HUES48 (cell line): Measurements from ENCODE around the gene KCNQ2.

ENCODE experiments used
- H3K27ac ChIP-seq: one replicate; pipeline ENCODE4 v1.7.0; 2013; ENCODE audit warnings: low read depth, low read length, inconsistent platforms
- H3K27me3 ChIP-seq: 2 replicates; pipeline ENCODE4 v1.6.1; 2013; ENCODE audit warnings: mild to moderate bottlenecking, low read length; ENCODE audit not compliant: control insufficient read depth, insufficient read depth
- H3K36me3 ChIP-seq: 2 replicates; pipeline ENCODE4 v1.6.1; 2013; ENCODE audit warnings: low read length; ENCODE audit not compliant: control insufficient read depth, insufficient read depth
- H3K4me1 ChIP-seq: 2 replicates; pipeline ENCODE4 v1.6.1; 2013; ENCODE audit warnings: mild to moderate bottlenecking, low read length; ENCODE audit not compliant: control insufficient read depth, insufficient read depth
- H3K4me3 ChIP-seq: 2 replicates; pipeline ENCODE4 v1.5.1; 2013; ENCODE audit warnings: mild to moderate bottlenecking, low read depth, low read length
- H3K9ac ChIP-seq: 2 replicates; pipeline ENCODE4 v1.6.1; 2013; ENCODE audit warnings: mild to moderate bottlenecking, low read depth, low read length, moderate library complexity
- H3K9me3 ChIP-seq: 2 replicates; pipeline ENCODE4 v1.6.1; 2013; ENCODE audit warnings: low read length; ENCODE audit not compliant: control insufficient read depth, insufficient read depth

The KCNQ2 gene

DNA sequence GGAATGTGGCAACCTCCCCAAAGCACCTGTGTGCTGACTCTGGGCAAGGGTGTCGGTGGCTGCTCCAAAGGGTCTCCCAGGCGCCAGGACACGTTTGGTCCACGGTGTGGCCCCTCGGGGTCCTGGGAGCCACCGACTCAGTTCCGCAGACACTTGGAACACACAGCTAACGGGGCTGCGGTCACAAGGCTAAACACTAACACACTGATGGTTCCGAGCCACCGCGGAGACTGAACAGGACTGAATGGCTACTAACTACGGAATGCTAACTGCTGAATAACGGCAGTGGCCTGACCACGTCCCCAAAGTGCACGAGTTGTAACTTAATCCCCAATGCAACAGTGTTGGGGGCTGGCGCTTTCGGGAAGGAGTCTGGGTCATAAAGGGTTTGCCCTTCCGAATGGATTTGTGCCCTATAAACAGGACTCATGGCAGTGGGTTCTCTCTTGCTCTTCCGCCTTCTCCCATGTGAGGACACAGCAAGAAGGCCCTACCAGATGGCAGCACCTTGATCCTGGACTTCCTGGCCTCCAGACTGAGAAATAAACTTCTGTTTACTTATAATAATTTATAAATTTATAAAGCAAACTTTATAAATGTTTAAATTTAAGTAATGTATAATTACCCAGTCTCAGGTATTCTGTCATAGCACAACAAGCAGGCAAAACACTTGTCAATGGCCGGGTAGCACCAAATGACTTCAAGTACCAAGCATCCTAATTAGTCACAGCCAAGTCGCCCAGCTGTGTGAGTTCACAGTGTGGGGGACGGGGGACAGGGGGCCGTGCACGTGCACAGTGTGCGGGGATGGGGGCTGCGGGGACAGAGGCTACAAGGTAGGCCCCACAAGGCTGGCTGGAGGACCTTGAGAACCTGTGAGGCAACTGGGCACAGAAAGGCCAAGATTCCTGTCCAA is 28.7 kb upstream of the KCNQ2 start:
- no peaks in the 10 kb centered on the region for H3K36me3 ChIP-seq
- peaks cover 17% of the 10 kb centered on the region; the same call in 1 of the 2 replicates for H3K4me1 ChIP-seq
- H3K27me3 ChIP-seq = peaks cover 40% of the 10 kb centered on the region
- no peak overlapping the region for H3K27ac ChIP-seq
- no peaks in the 10 kb centered on the region for H3K9me3 ChIP-seq
- H3K9ac ChIP-seq = no peak overlapping the region
- H3K4me3 ChIP-seq = no peak overlapping the region

- Histone ChIP-seq H3K36me3 (no peaks in the 10 kb centered on the region), H3K27me3 (peaks cover 40% of the 10 kb centered on the region), H3K9ac (no peak overlapping the region), H3K4me3 (no peak overlapping the region), H3K9me3 (no peaks in the 10 kb centered on the region), H3K4me1 (peaks cover 17% of the 10 kb centered on the region; the same call in 1 of the 2 replicates), H3K27ac (no peak overlapping the region)
These were observed 27.9 kb upstream of the KCNQ2 start for GRCh38 chr20:63500151-63500901.

GRCh38 chr20:63499338-63499969 is 27.0 kb upstream of the KCNQ2 start:
- Histone ChIP-seq H3K9ac (no peak overlapping the region), H3K27me3 (peaks cover 40% of the 10 kb centered on the region), H3K27ac (no peak overlapping the region), H3K4me1 (peaks cover 17% of the 10 kb centered on the region; the same call in 1 of the 2 replicates), H3K36me3 (0 out of 2 replicates have a peak, but pooled peaks cover 3% of the 10 kb centered on the region), H3K4me3 (peak overlapping the region; percentile 60), H3K9me3 (no peaks in the 10 kb centered on the region)

- peaks cover 3% of the 10 kb centered on the region; the same call in 1 of the 2 replicates for H3K36me3 ChIP-seq
- peak within 1 kb of the TSS; percentile 60 for H3K4me3 ChIP-seq
- no peaks in the 10 kb centered on the region for H3K9me3 ChIP-seq
- no peak within 1 kb of the TSS for H3K27ac ChIP-seq
- no peak within 1 kb of the TSS for H3K9ac ChIP-seq
- peaks cover 40% of the 10 kb centered on the region for H3K27me3 ChIP-seq
- peaks cover 17% of the 10 kb centered on the region; the same call in 1 of the 2 replicates for H3K4me1 ChIP-seq
These were observed 26.5 kb upstream of the KCNQ2 start, which contains the start of gene EEF1A2 for GRCh38 chr20:63498960-63499337. Gene EEF1A2 (minus strand): TSS chr20:63499083. CDS start chr20:63497763, 1,320 bp downstream.

GRCh38 chr20:63497946-63498935 is 25.8 kb upstream of the KCNQ2 start:
- H3K27ac ChIP-seq = no peak overlapping the region
- peaks cover 3% of the 10 kb centered on the region; the same call in 1 of the 2 replicates for H3K36me3 ChIP-seq
- H3K27me3 ChIP-seq = peaks cover 40% of the 10 kb centered on the region
- no peaks in the 10 kb centered on the region for H3K9me3 ChIP-seq
- H3K9ac ChIP-seq = no peak overlapping the region
- peak overlapping the region; percentile 49; the same call in 1 of the 2 replicates for H3K4me3 ChIP-seq
- H3K4me1 ChIP-seq = peaks cover 17% of the 10 kb centered on the region; the same call in 1 of the 2 replicates

DNA sequence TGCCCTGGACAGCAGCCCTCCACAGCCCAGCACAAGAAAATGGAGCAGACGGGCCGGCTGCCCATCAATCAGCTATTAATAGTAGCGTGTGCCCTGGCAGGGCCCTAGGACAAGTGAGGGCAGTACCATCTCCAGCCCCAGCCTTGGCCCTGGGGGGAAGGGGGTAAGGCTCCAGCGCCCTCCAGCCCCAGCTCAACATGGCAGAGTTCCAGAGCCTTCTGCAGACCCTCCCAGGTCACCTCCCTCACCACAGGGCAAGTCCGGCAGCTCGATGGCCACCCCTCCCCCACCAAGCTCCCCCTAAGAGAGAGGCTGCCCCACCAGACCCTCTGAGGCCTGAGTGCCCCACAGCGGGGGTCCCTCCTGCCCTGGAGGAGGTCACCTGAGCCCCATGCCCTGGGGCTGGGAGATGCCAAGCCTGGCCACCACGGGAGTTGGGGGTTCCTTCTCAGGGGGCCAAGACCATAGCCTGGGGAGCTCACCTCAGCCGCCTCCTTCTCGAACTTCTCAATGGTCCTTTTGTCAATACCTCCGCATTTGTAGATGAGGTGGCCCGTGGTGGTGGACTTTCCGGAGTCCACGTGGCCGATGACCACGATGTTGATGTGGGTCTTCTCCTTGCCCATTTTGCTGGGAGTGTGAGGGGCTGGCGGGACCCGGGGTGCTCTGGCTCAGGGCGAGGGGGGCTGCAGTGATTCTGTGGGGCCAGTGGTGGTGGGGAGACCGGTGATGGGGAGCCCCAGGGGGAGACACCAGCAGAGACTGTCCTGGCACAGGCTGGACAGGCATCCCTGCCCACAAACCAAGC is 24.9 kb upstream of the KCNQ2 start:
- H3K9me3 ChIP-seq = no peaks in the 10 kb centered on the region
- H3K4me1 ChIP-seq = peaks cover 12% of the 10 kb centered on the region; the same call in 1 of the 2 replicates
- H3K9ac ChIP-seq = no peak overlapping the region
- H3K27me3 ChIP-seq = peaks cover 40% of the 10 kb centered on the region
- peaks cover 6% of the 10 kb centered on the region for H3K36me3 ChIP-seq
- no peak overlapping the region for H3K27ac ChIP-seq
- peak overlapping the region; percentile 47; the same call in 1 of the 2 replicates for H3K4me3 ChIP-seq

DNA sequence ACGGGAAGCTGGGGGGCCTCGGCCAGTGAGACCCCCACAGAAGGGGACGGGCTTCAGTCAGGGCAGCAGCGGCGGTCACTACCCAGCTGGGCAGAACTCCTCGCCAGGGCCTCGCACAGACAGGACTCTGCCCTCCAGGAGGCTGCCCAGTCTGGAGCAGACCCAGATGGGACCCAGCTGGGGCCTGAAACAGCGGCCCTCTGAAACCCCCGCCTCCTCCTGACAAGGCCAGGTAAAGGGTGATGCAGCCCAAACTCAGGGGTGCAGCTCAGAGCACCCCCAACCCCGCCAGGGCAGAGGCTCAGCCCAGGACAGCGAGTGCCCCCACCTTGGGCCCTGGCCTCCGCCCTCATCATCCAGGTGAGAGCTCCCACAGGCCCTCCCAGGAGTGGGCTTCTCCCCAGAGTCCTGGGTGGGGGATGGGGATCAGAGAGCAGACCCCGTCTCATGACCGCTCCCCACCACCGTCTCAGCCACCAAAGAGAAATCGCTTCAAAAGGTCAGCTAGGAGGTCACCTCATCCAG is 24.2 kb upstream of the KCNQ2 start:
- Histone ChIP-seq H3K9me3 (no peaks in the 10 kb centered on the region), H3K9ac (no peak overlapping the region), H3K27me3 (peaks cover 40% of the 10 kb centered on the region), H3K4me1 (peaks cover 9% of the 10 kb centered on the region; the same call in 1 of the 2 replicates), H3K4me3 (no peak overlapping the region), H3K36me3 (peaks cover 8% of the 10 kb centered on the region), H3K27ac (no peak overlapping the region)

DNA sequence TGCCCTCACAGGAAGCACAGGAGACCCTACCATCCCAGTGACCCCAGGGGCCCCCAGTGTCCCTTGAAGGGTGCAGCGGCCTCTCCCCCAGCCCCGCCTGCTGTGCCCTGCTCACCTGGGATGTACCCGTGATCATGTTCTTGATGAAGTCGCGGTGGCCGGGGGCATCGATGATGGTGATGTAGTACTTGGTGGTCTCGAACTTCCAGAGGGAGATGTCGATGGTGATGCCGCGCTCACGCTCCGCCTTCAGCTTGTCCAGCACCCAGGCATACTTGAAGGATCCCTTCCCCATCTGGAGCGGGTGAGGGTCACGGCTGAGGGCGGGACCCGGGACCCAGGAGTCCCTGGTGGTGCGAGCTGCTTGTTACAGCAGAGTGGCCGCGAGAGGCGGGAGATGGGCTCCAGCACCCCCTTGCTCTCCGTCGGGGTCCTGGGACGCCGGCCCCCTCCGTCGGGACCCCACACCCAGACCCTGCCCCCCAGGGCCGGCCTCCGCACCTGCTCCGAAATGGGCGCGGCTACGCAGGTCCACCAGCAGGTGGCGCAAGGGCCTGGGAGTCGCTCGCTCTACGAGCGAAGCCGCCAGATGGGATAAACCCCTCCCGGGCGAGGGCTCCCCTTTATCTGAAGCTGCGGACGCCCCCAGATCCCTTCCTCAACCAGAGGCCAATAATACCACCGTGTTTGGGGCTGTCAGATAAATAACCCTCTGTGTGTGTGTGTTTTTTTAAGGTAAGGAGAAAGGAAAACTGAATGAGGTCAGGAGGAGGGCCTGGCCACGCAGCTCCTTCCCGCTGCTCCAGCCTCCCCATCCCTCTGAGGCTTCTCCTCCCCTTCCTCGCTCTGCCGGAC is 23.5 kb upstream of the KCNQ2 start:
- Histone ChIP-seq H3K27ac (no peak overlapping the region), H3K27me3 (peaks cover 40% of the 10 kb centered on the region), H3K36me3 (peaks cover 12% of the 10 kb centered on the region), H3K9me3 (no peaks in the 10 kb centered on the region), H3K4me3 (no peak overlapping the region), H3K4me1 (peaks cover 9% of the 10 kb centered on the region; the same call in 1 of the 2 replicates), H3K9ac (no peak overlapping the region)
